GM10266 (cell line): ENCODE results near the gene NSMF.

Experiments
- DNase-seq: peaks from one replicate; pipeline ENCODE4 v3.0.0; 2012; ENCODE audit errors: extremely low spot score
- CTCF ChIP-seq: IDR thresholded peaks from 2 replicates; pipeline ENCODE4 v1.5.1; 2012; ENCODE audit warnings: mild to moderate bottlenecking, low read depth; ENCODE audit not compliant: control insufficient read depth, insufficient read depth; ENCODE audit errors: missing control alignments

Gene NSMF

GRCh38 chr9:137490532-137491186, 31.5 kb upstream of the NSMF start:
- DNase-seq: no peak
- no peak for TF ChIP-seq CTCF

DNA sequence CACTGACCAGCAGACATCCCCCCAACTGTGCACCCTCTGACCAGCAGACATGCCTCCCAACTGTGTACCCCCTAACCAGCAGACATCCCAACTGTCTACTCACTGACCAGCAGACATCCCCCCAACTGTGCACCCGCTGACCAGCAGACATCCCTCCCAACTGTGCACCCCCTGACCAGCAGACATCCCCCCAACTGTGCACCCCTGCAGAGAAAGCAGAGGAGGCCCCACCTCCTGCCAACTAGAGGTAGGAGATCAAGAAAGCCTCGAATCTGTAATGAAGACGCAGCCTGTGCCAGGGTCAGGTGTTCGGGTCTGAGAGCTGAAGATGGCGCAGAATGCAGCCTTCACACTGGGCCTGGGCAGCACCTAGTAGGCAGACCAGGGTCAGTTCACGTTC, 29.8 kb upstream of the NSMF start:
- DNase-seq: no peak
- TF ChIP-seq CTCF: no peak

DNA sequence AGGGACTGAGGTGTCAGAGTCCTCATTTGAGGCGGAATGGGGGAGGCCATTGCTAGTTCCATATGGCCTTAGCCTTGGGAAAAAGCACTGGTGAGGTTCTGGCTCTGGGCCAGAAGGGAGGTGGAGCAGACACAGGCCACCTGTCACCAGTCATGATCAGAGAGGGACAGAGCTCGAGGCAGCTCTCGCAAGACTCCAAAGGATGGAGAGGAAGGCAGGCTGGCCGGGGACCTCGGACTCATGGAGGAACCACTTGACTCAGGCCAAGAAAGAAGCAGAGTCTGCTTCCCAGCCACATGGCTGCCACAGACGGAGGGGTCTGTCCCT, 29.2 kb upstream of the NSMF start:
- DNase-seq: no peak

DNA sequence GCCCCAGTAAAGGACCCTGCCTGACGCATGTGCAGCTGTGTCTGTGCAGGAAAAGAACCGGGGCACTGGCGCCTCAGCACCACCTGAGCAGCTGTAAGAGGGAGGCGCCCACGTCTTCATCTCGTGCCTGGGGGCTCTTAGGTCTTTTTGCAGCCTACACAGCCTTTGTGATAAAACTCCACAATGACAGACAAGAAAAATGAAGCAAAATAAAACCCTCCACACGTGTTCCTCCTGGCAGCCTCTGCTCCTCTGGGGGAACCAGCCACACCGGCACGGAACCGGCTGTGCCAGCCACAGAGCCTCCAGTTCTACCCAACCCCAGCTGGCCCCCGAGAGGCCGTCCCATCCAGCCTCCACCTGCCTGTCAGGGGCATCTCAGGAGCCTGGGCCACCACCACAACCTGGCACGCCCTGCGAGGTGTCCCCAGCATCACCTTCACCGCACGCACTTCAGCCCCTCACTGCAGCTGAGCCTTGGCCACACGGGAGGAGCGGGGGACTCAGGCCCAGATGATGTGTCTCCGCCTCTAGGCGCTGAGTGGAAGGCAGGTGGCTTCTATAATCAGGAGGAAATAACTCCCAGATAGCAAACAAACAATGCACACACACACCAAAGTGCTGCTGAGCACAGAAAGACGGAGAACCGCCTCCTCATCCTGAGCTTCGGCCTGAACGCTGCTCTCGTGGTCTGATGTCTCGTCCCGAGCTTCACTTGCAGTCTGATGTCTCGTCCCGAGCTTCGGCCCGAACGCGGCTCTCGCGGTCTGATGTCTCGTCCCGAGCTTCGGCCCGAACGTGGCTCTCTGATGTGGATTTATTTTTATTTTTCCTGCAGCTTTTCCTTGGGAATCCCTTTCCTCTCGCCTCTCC, 28.6 kb upstream of the NSMF start:
- DNase-seq: no peak
- no peak for TF ChIP-seq CTCF

More for the DNA sequence above, 29.2 kb upstream of the NSMF start:
- TF ChIP-seq CTCF: no peak

DNA sequence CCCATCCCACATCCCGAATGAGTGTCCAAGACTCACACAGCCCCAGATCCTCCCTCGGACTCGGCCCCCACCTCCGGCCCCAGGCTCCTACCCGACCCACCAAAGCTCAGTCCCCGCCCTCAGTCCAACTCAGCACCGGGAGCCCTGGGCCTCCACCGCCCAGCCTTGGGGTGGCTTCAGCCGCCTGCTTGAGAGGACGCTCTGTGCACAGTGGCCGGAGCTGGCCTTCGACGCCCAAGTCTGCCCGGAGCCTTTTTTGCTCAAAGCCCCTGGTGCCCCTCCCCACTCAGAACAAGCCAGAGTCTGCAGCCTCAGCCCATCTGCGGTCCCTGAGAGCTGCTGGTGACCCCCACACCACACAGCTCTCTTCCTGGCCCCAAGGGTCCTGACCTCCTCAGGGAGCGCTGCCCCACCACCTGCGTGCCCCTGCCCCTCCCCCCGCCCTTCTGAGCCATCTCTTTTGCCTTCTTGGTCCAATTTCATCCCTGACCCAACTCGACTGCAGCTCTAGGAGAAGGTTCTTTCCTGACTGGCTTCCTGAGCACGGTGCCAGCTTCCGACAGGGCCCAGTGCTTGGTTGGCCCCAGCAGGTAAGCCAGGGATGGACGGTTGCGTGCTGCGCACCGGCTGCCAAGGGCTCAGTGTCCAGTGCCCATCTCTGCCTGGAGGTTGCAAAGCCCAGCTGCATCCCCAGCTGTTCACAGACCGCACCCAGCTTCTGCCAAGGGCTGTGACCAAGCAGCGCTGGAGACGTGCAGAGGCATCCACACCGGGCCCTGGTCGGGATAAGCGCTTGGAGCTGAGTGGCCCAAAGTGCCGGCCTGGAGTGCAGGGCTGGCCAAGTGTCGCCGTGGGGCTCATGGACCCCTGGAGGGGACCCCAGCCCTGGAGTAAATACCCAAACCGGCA, 27.7 kb upstream of the NSMF start:
- TF ChIP-seq CTCF: no peak
- no peak for DNase-seq

DNA sequence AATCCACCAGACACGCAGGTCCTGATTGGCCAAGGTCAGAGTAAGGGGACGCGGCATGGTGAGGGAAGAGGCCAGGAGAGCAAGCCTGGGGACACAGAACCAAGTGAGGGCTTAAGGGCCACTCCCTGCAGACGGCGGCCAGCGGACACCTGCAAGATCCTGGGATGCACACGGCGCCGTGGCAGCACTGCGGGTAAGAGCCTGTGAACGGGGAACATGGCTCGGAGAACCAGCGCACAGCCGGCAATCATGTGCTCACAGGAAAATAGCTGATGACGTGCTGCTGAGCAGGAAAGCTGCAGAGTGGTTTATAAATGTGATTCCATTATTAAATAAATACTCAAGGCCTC, 27.0 kb upstream of the NSMF start:
- DNase-seq: no peak
- no peak for TF ChIP-seq CTCF
